Mucosa of descending colon (tissue), 3 donors: ENCODE data around the gene WDR74. TPM values are rescaled to one million over a fixed set of nuclear protein-coding genes. Genes with fewer than 3 reads are reported as not detected.

Experiments used
- ATAC-seq: fragments of 200-7000 bp; cut with Tn5 transposase; one replicate; pipeline ENCODE4 v1.9.1; 2020; ENCODE audit warnings: mild to moderate bottlenecking, moderate library complexity
- DNase-seq, 3 donors: peaks; one replicate each; pipeline ENCODE4 v3.0.0-alpha.2; 2020
- H3K36me3 ChIP-seq: fragments of 200-600 bp; one replicate; pipeline ENCODE4 v1.8.0; 2021; ENCODE audit warnings: low read depth, mild to moderate bottlenecking
- H3K4me1 ChIP-seq: fragments of 200-600 bp; one replicate; pipeline ENCODE4 v1.8.0; 2021; ENCODE audit warnings: low read depth, mild to moderate bottlenecking
- H3K4me3 ChIP-seq: fragments of 200-600 bp; one replicate; pipeline ENCODE4 v1.8.0; 2021; ENCODE audit warnings: mild to moderate bottlenecking
- H3K9me3 ChIP-seq: fragments of 200-600 bp; one replicate; pipeline ENCODE4 v1.8.0; 2021; ENCODE audit warnings: mild to moderate bottlenecking
- CTCF ChIP-seq: fragments of 200-600 bp; IDR thresholded peaks from one replicate; pipeline ENCODE4 v1.8.0; 2022; ENCODE audit warnings: antibody characterized with exemption, mild to moderate bottlenecking
- intact Hi-C, 2 donors: fragments of 100-400 bp; cut with DNase I in 1 of 2; cut with micrococcal nuclease in 1 of 2; formaldehyde crosslinking; loops; one replicate each; pipeline versions ENCODE4 v1.11.0 to v1.11.1; 2022; cut with DNase I, micrococcal nuclease
- total RNA-seq, 3 donors: library from RNA; stranded (reverse); fragmentation: NEBNext Ultra II Directional in 2 of 3; extraction: Animal tissue kit (Norgen Biotek cat#: 25700) in 2 of 3; gene quantifications; one replicate each; pipeline versions ENCODE4 v1.2.1 to v1.2.4, GENCODE V29; 2021 to 2023
- donor health status: DM: no; HTN: no; CAD: no; lungs with moderate emphysema.
- donor health status: DM: no; HTN: no; CAD: no.
- donor health status: DM: no; HTN: yes; CAD: no.

WDR74 gene
- total RNA-seq, 3 donors from 2014 or later, result 35.0 to 42.4 (median 38.8) TPM

GRCh38 chr11:62856333-62856895, 17.0 kb upstream of the WDR74 start:
- Histone ChIP-seq H3K36me3 (peaks cover 12% of the 10 kb centered on the region), H3K9me3 (no peaks in the 10 kb centered on the region), H3K4me3 (peak overlapping the region; percentile 74), H3K4me1 (peaks cover 27% of the 10 kb centered on the region)
- no peak for TF ChIP-seq CTCF
- DNase-seq (no peak), ATAC-seq (peak; percentile 18)
- intact Hi-C loops, result no loop called here

DNA sequence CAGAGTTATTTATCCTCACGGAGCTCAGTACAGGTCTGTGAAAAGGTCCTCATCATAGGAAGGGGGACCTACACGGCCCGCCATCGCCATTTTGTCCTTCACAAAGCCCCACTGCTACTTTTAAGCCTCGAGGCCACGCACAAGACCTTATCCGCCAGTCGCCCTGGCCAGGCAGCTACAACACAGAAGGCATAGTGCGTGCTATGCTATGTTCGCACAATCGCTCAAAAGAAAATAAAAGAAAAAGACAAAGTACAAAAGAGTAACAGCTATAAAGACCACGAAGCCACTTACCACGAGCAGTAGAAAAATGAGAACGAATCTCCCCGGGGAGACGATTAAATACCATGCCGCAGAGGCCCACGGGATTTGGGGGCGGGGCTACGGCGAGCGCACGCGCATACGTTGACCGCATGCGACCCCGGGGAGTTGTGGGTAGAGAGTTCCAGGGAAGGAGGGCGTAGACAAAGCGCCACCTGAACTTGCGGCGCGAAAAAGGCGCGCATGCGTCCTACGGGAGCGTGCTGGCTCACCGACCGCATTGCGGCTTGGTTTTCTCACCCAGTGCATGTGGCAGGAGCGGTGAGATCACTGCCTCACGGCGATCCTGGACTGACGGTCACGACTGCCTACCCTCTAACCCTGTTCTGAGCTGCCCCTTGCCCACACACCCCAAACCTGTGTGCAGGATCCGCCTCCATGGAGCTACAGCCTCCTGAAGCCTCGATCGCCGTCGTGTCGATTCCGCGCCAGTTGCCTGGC, 16.4 kb upstream of the WDR74 start:
- Histone ChIP-seq H3K4me1 (peaks cover 27% of the 10 kb centered on the region), H3K4me3 (peak overlapping the region; percentile 74), H3K9me3 (no peaks in the 10 kb centered on the region), H3K36me3 (peaks cover 12% of the 10 kb centered on the region)
- intact Hi-C loops, result no loop called here
- DNase-seq, result peak; percentile 96 to 98 (median 98)
- TF ChIP-seq CTCF, result no peak
- peak; percentile 98 for ATAC-seq

- no peak for DNase-seq
- H3K4me3 ChIP-seq, result peak overlapping the region; percentile 74
- H3K9me3 ChIP-seq, result no peaks in the 10 kb centered on the region
- peaks cover 27% of the 10 kb centered on the region for H3K4me1 ChIP-seq
- intact Hi-C loops, result no loop called here
- no peak for TF ChIP-seq CTCF
- H3K36me3 ChIP-seq, result peaks cover 12% of the 10 kb centered on the region
- ATAC-seq, result no peak
These were observed 15.6 kb upstream of the WDR74 start for GRCh38 chr11:62854825-62855570.

- no peak for TF ChIP-seq CTCF
- intact Hi-C loops, result no loop called here
- ATAC-seq (no peak), DNase-seq (no peak)
- H3K4me3 ChIP-seq, result peak overlapping the region; percentile 74
- peaks cover 27% of the 10 kb centered on the region for H3K4me1 ChIP-seq
- peaks cover 12% of the 10 kb centered on the region for H3K36me3 ChIP-seq
- no peaks in the 10 kb centered on the region for H3K9me3 ChIP-seq
These were observed 14.8 kb upstream of the WDR74 start for GRCh38 chr11:62854013-62854824.

DNA sequence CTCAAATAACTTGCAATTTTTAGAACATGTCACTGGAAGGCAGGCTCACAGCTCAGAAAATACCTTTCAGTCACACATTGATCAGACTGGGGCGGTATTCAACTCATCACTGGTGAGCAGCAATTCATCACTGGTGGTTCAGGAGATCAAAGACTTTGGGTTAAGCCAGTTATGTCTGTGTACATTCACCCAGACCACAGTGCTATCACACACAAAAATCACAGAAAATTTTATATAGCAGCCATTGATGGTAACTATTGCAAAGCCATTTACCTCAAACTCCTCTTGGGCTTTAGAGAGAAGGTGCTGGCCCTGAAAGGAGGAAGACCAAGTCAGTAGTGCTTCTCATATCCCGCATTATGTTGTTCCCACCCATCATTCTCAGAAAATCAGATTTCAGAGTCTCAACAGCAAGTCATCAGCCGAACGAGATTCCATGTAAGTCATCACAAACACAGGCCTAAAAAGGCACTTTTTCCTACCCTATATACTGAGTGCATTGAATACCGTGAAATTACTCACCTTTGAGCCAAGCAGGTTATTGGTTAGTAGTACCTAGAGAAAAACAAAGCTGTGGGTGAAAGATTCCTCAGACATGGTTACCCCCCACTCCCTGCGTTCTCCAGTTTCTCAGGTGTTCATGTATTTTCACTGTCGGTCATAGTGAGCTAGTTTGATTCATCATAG, 14.0 kb upstream of the WDR74 start:
- no peak for TF ChIP-seq CTCF
- no peak overlapping the region for H3K4me3 ChIP-seq
- intact Hi-C loops, result no loop called here
- DNase-seq, result no peak
- peaks cover 27% of the 10 kb centered on the region for H3K4me1 ChIP-seq
- H3K36me3 ChIP-seq, result peaks cover 12% of the 10 kb centered on the region
- H3K9me3 ChIP-seq, result no peaks in the 10 kb centered on the region
- no peak for ATAC-seq
